Prostate gland (tissue), 2 donors: ENCODE measurements around the gene IRF6.

Experiments used
- CTCF ChIP-seq, 4 experiments: fragments of 200-600 bp in 2 of 4; fragments of 450-650 bp in 2 of 4; sonication (generic) in 2 of 4; IDR thresholded peaks; 1 replicate in 3 of 4; 2 replicates in 1 of 4; pipeline ENCODE4 v1.5.1; 2016 to 2019; ENCODE audit warnings: antibody characterized with exemption in 4 of 4, mild to moderate bottlenecking in 2 of 4, moderate library complexity in 2 of 4
- POLR2A ChIP-seq: fragments of 450-650 bp; IDR thresholded peaks from one replicate; pipeline ENCODE4 v1.6.1; 2016; ENCODE audit warnings: antibody characterized with exemption, mild to moderate bottlenecking

- TF ChIP-seq CTCF (IDR thresholded peaks at IDR 0.05) (no peak), POLR2A (no peak)
Observed at GRCh38 chr1:209756615-209757445, 49.1 kb downstream of the IRF6 start.
